HUES6 (cell line): ENCODE measurements around the gene CECR2.

Experiments
- H3K27ac ChIP-seq: 2 replicates; pipeline ENCODE4 v1.7.0; 2013; ENCODE audit warnings: low read depth, mild to moderate bottlenecking, low read length, inconsistent platforms
- H3K27me3 ChIP-seq: 2 replicates; pipeline ENCODE4 v1.6.1; 2013; ENCODE audit warnings: low read length; ENCODE audit not compliant: control insufficient read depth, insufficient read depth
- H3K36me3 ChIP-seq: 2 replicates; pipeline ENCODE4 v1.6.1; 2013; ENCODE audit warnings: low read length; ENCODE audit not compliant: control insufficient read depth, insufficient read depth
- H3K4me1 ChIP-seq: 2 replicates; pipeline ENCODE4 v1.6.1; 2013; ENCODE audit warnings: low read length; ENCODE audit not compliant: control insufficient read depth, insufficient read depth
- H3K4me3 ChIP-seq: 2 replicates; pipeline ENCODE4 v1.5.1; 2013; ENCODE audit warnings: low read depth, low read length
- H3K9ac ChIP-seq: one replicate; pipeline ENCODE4 v1.6.1; 2013; ENCODE audit warnings: mild to moderate bottlenecking, low read length
- H3K9me3 ChIP-seq: 2 replicates; pipeline ENCODE4 v1.6.1; 2013; ENCODE audit warnings: low read depth, low read length; ENCODE audit not compliant: control insufficient read depth, insufficient read depth

CECR2 gene

DNA sequence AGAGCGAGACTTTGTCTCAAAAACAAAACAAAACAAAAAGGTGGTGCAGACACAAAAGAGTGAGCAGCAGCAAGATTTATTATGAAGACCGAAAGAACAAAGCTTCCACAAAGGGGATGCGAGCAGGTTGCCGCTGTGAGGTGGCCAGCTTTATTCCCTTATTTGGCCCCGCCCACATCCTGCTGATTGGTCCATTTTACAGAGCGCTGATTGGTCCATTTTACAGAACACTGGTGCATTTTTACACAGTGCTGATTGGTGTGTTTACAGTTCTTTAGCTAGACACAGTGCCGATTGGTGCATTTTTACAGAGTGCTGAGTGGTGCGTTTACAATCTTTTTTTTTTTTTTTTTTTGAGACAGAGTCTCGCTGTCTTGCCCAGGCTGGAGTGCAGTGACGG, 77.4 kb downstream of the CECR2 start:
- Histone ChIP-seq H3K4me3 (no peak overlapping the region), H3K9me3 (0 out of 2 replicates have a peak, but pooled peaks cover 3% of the 10 kb centered on the region), H3K36me3 (peaks cover 3% of the 10 kb centered on the region; the same call in 1 of the 2 replicates), H3K27me3 (no peaks in the 10 kb centered on the region), H3K4me1 (peaks cover 32% of the 10 kb centered on the region), H3K9ac (no peak overlapping the region), H3K27ac (no peak overlapping the region)

DNA sequence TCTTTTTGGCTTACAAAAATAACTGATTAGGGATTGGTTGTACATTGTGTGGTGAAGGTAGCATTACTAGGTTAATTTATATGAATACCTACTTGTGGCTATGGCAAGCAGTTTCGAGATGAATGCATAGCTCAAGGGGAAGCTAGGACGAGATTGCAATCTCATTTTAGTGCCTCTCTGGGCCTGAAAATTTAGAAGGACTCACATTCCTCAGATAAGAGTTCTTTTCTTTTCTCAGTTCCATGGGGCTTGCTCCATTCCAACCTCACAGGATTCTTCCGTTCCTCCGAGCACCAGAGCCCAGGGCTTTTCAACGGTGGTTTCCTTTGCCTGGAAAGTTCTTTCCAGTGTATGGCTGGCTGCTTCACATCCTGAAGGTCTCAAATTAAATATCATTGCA, 82.1 kb downstream of the CECR2 start:
- Histone ChIP-seq H3K36me3 (peaks cover 7% of the 10 kb centered on the region; the same call in 1 of the 2 replicates), H3K4me1 (peaks cover 20% of the 10 kb centered on the region), H3K9me3 (peaks cover 9% of the 10 kb centered on the region; the same call in 1 of the 2 replicates), H3K27me3 (no peaks in the 10 kb centered on the region), H3K9ac (peak overlapping the region; percentile 4), H3K4me3 (no peak overlapping the region), H3K27ac (peak overlapping the region; percentile 41; the same call in 1 of the 2 replicates)

DNA sequence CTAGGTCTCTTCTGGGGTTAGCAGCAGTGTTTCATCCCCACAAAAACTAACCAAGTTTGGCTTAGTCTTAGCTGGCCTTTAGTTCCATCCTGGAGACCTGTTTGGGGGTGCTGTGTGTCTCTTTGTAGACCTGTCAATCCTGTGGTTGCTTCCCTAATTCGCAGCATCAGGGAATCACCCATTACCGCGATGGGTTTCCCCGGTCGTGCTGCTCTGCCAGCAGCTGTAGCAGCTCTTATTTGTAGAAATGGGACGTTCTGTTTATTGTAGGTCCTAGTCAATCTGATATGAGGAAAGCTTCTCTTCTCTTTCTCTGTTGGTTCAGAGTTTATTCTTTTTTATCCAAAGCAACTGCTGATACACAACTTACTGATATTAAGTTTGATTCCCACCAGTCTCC, 91.6 kb downstream of the CECR2 start:
- H3K4me1 ChIP-seq = peaks cover 53% of the 10 kb centered on the region
- no peaks in the 10 kb centered on the region for H3K36me3 ChIP-seq
- no peaks in the 10 kb centered on the region for H3K27me3 ChIP-seq
- no peak overlapping the region for H3K27ac ChIP-seq
- H3K4me3 ChIP-seq = no peak overlapping the region
- H3K9me3 ChIP-seq = no peaks in the 10 kb centered on the region
- H3K9ac ChIP-seq = no peak overlapping the region

DNA sequence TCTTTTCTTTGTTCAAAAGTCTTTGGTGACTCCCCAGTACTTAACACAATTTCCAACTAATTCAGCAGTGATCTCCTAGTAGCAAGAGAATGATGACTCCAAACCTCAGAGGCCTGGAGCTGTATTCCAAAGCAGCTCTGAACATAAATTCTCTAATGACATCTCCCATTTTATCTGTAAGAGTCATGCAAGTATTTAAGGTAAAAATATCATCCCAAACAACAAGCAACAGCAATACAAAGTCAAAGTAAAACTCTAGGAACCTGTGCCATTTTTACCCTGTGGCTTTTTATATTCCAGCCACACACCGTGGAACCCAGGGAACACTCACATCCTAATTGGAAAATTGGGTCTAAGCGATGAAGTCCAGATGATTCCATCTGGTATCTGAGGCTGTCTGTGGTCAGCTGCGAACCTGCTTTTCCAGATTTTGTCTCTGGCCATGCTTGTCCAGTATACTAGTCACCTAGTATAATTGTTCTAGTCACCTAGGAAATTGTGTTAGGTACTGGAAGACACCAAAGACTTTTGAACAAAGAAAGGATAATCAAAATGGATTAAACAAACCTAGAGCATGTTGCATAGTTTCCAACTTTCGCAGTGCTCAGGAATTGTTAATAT, 101.7 kb downstream of the CECR2 start:
- Histone ChIP-seq H3K4me3 (no peak overlapping the region), H3K9me3 (no peaks in the 10 kb centered on the region), H3K9ac (no peak overlapping the region), H3K27me3 (no peaks in the 10 kb centered on the region), H3K4me1 (peaks cover 64% of the 10 kb centered on the region), H3K27ac (no peak overlapping the region), H3K36me3 (peaks cover 7% of the 10 kb centered on the region)

DNA sequence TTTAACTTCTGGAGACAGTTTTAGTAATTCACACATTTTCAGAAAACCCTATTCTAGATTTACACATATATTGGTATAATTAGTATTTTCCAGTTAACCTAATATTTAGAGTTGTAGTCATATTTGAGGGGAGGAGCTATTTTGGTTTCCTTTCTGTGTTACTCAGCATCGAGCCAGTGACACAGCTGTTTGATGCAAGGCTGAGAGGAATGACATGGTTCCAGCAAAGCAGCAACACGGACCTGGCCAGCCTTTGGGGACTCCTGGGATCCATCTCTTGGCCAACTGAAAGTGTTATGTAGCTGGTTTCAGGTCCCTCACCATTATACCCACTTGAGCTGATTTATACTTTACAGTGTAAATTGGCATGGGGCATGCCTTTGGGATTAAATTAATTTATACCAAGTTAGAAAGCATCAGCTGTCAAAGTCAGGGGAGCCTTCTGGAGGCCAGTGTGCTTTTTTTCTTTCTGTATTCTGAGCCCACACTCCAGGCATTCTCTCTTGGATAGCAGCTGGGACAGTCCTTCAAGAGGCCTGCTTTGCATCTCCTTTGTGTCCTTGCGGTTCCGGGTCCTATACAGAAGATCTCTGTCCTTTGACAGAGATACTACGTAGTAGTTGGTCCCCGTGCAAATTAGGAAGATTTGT, 102.8 kb downstream of the CECR2 start:
- Histone ChIP-seq H3K27ac (no peak overlapping the region), H3K36me3 (peaks cover 7% of the 10 kb centered on the region), H3K27me3 (no peaks in the 10 kb centered on the region), H3K9ac (no peak overlapping the region), H3K9me3 (no peaks in the 10 kb centered on the region), H3K4me1 (peaks cover 71% of the 10 kb centered on the region), H3K4me3 (no peak overlapping the region)

DNA sequence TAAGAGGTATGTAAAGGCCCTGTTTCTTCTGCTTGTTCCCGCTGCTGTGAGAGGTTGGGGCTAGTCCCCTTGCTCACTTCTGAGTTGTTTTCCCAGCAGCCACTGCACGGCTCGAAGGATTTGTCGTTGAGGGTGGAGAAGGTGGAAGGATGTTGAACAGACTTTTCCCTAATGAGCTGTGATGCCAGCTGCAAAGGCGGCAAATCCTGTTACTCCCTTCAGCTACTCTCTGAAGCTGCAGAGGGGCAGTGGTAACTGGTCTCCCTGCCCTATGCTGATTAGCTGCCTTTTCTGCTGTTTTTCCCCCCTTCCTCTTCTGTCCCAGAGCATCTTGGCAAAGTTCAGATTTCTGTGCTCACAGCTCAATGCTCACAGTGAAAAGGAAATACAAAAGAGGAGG, 103.7 kb downstream of the CECR2 start:
- Histone ChIP-seq H3K36me3 (peaks cover 14% of the 10 kb centered on the region), H3K9me3 (no peaks in the 10 kb centered on the region), H3K4me3 (no peak overlapping the region), H3K27me3 (no peaks in the 10 kb centered on the region), H3K27ac (no peak overlapping the region), H3K4me1 (peaks cover 71% of the 10 kb centered on the region), H3K9ac (no peak overlapping the region)

DNA sequence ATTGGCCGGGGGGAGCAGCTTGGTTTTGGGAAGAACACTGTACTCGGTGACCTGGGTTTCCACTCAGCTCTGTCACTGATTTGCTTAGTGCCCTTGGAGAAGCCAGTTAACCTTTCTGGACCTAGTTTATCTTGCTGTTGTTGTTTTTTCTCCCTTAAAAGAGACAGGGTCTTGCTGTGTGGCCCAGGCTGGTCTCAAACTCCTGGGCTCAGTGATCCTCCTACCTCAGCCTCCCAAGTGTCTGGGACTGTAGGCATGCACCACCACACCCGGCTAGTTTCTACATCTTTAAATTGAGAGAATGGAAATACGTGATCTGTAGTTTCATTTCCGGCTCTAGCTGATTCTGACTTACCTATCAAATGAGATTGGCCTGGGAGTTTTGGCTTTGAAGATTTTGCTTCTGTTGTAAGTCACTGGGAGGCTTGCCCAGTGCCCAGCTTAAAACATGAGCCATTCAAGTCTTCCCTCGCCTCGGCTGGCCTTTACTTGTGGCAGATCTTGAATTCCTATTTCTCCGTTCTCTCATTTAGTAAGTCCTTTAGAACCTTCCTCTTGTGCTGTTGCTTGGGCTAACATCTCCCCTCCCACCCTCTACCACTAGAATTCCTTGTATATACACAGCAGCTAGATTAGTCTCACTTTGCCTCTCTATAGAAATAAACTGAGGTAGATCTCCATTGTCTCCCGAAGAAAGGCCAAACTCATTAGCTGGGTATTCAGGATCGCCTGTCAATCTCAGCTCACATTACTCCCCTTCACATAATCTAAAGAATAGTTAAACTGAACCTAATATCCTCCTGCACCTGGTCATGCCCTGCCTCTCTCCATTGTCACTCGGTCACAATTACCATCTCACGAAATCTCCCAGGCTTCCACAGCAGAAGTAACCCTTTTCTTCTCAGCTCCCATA, 106.3 kb downstream of the CECR2 start:
- Histone ChIP-seq H3K9me3 (no peaks in the 10 kb centered on the region), H3K4me1 (peaks cover 62% of the 10 kb centered on the region), H3K4me3 (no peak overlapping the region), H3K27ac (0 out of 2 replicates have a peak overlapping the region, but pooled peaks have one; percentile 8), H3K27me3 (no peaks in the 10 kb centered on the region), H3K9ac (no peak overlapping the region), H3K36me3 (peaks cover 31% of the 10 kb centered on the region)

DNA sequence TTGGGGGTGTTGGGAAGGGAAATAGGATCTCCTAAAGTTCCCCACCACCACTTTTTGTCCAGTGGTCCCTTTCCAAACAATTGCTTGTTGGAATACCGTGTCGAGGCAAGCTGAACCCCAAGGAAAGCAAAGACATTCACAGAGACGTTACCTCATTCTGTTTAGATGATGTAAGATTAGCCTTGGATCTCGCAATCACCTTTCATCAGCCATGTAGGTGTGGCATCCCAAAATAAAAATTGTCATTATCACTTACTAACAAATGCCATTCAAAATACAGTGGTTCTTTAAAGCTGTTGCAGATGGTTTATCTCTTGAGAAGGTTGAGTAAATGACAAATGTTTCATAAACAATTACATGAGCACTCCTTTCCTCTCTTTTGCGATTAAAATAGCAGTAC, 107.6 kb downstream of the CECR2 start:
- Histone ChIP-seq H3K4me1 (peaks cover 55% of the 10 kb centered on the region), H3K9ac (peak overlapping the region; percentile 3), H3K27ac (peak overlapping the region; percentile 36; the same call in 1 of the 2 replicates)

DNA sequence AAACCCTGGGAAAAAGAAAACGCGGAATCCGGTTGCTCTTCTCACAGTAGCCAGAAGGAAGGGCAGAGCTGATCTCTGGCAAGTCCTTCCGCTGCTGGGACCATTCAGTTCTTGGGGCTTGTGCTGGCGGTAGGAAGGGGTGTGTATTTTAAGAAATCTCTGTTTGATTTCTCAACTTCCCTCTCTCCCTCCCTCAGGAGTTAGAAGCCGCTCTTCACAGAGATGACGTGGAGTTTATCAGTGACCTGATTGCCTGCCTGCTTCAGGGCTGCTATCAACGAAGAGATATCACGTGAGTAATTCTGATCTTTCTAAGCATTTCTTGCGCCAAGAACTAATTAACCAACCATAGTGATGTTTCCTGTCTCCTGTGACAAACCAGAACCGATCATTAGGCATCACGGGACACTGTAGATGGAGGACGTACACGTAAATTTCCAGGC, 108.2 kb downstream of the CECR2 start:
- Histone ChIP-seq H3K27me3 (no peaks in the 10 kb centered on the region), H3K36me3 (peaks cover 35% of the 10 kb centered on the region), H3K9me3 (no peaks in the 10 kb centered on the region), H3K4me3 (no peak overlapping the region), H3K4me1 (peaks cover 50% of the 10 kb centered on the region), H3K9ac (peak overlapping the region; percentile 3), H3K27ac (peak overlapping the region; percentile 36; the same call in 1 of the 2 replicates)

More for the DNA sequence above, 107.6 kb downstream of the CECR2 start:
- Histone ChIP-seq H3K27me3 (no peaks in the 10 kb centered on the region), H3K36me3 (peaks cover 33% of the 10 kb centered on the region), H3K4me3 (no peak overlapping the region), H3K9me3 (no peaks in the 10 kb centered on the region)

DNA sequence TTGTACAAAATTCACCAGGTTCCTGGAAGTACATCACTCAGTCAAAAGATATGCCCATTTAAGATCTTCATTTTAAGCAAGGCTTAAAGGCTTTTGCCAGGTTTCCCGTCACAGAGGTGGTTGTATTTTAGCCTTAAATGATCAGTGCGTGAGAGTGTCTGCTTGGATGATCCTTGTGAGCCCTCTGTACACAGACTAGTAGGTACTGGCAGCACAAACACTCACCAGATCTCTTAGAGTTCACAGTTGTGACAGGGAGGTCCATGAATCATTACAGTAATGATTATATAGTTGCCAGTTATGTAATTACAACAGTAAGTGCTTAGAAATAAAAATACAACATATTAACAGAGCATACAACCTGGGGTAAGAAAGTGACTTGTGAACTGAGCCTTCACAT, 109.9 kb downstream of the CECR2 start:
- Histone ChIP-seq H3K9ac (no peak overlapping the region), H3K4me3 (no peak overlapping the region)

More for the DNA sequence above, 109.9 kb downstream of the CECR2 start:
- H3K4me1 ChIP-seq = peaks cover 32% of the 10 kb centered on the region
- H3K36me3 ChIP-seq = peaks cover 45% of the 10 kb centered on the region
- no peaks in the 10 kb centered on the region for H3K27me3 ChIP-seq
- H3K9me3 ChIP-seq = no peaks in the 10 kb centered on the region
- no peak overlapping the region for H3K27ac ChIP-seq
